Kidney (tissue), 14 donors: ENCODE data around the gene CFAP74. TPM values are rescaled to one million over a fixed set of nuclear protein-coding genes. Genes with fewer than 3 reads are reported as not detected.
"Not testable (repeated sequence)": the region's sequence is repeated elsewhere in the genome, so short reads cannot be mapped to it uniquely, and the experiment has no call there.

Experiments used
- DNase-seq, 5 donors: peaks; one replicate each; pipeline ENCODE4 v3.0.0-alpha.2; 2013 to 2020
- FAIRE-seq: peaks from 2 replicates; lab custom pipeline; 2012; peaks lifted over from hg19 to GRCh38; lab: Jason Lieb, UNC
- H3K27ac ChIP-seq, 2 donors: one replicate each; pipeline ENCODE4 v1.7.0; 2013; ENCODE audit warnings: low read depth in 2 of 2, low read length in 2 of 2, inconsistent platforms in 1 of 2
- H3K27me3 ChIP-seq: one replicate; pipeline ENCODE4 v1.7.1; 2013; ENCODE audit warnings: low read length, inconsistent platforms; ENCODE audit not compliant: control insufficient read depth, insufficient read depth
- H3K36me3 ChIP-seq, 3 donors: one replicate each; pipeline versions ENCODE4 v1.7.0 to v1.7.1; 2013; ENCODE audit warnings: low read length in 3 of 3, control low read depth in 1 of 3, inconsistent platforms in 1 of 3; ENCODE audit not compliant: insufficient read depth in 3 of 3, control insufficient read depth in 2 of 3
- H3K4me1 ChIP-seq, 3 donors: one replicate each; pipeline versions ENCODE4 v1.7.0 to v1.7.1; 2013; ENCODE audit warnings: low read length in 3 of 3, inconsistent platforms in 1 of 3, low read depth in 1 of 3; ENCODE audit not compliant: control insufficient read depth in 2 of 3, insufficient read depth in 2 of 3
- H3K4me3 ChIP-seq, 3 donors: one replicate each; pipeline versions ENCODE4 v1.7.0 to v1.8.1; 2013; ENCODE audit warnings: low read length in 3 of 3, control low read depth in 1 of 3, inconsistent platforms in 1 of 3
- H3K9ac ChIP-seq, 3 donors: one replicate each; pipeline versions ENCODE4 v1.7.0 to v1.7.1; 2013; ENCODE audit warnings: low read length in 3 of 3, control low read depth in 1 of 3, inconsistent platforms in 1 of 3
- H3K9me3 ChIP-seq, 3 donors: one replicate each; pipeline versions ENCODE4 v1.7.0 to v1.7.1; 2013; ENCODE audit warnings: low read length in 3 of 3, control low read depth in 1 of 3, inconsistent platforms in 1 of 3; ENCODE audit not compliant: control insufficient read depth in 2 of 3, insufficient read depth in 1 of 3
- CTCF ChIP-seq: IDR thresholded peaks from 3 replicates; pipeline ENCODE4 v1.5.1; 2012; ENCODE audit warnings: mild to moderate bottlenecking, moderate library complexity, borderline replicate concordance; ENCODE audit not compliant: insufficient read depth; ENCODE audit errors: extremely low read depth
- intact Hi-C: fragments of 100-400 bp; cut with DNase I; formaldehyde crosslinking; loops from one replicate; pipeline ENCODE4 v1.11.1; 2022
- polyA plus RNA-seq: library from polyadenylated mRNA; stranded (reverse); fragments of 350-450 nt; fragmentation: Illumina TruSeq; extraction: RNeasy Lipid Tissue Mini Kit (QIAGEN cat#74804); gene quantifications from one replicate; pipeline ENCODE4 v1.2.3, GENCODE V29; 2014; ENCODE audit warnings: low read depth, low replicate concordance; ENCODE audit not compliant: insufficient read depth
- total RNA-seq: library from RNA; stranded (reverse); fragmentation: NEBNext Ultra II Directional; extraction: Animal tissue kit (Norgen Biotek cat#: 25700); gene quantifications from one replicate; pipeline ENCODE4 v1.2.1, GENCODE V29; 2021
- donor health status: control.
- donor health status: control.
- donor health status: control.
- donor health status: control.
- donor health status: control.
- donor health status: DM: yes; HTN: yes; CAD: no.
- donor health status: Normal renal cell carcinoma (clear cell type).

CFAP74 gene
- total and polyA plus RNA-seq, 2 donors from 2014 or later: not detected

DNA sequence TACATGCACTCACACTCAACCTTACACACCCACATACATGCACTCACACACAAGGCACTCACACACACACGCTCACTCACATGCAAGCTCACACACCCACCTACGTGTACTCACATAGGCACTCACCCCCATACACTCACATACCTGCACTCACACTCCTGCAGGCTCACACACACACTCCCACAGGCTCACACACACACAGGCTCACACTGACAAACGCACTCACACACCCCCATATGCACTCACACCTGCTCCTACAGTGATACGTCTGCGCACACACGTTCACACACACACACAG lies 65.4 kb downstream of the CFAP74 start:
- no peak overlapping the region for H3K4me3 ChIP-seq

GRCh38 chr1:1937549-1938275 lies 65.9 kb downstream of the CFAP74 start:
- TF ChIP-seq CTCF: no peak
- no peak overlapping the region for H3K27ac ChIP-seq
- H3K36me3 ChIP-seq: no peaks in the 10 kb centered on the region
- DNase-seq (peak in 1 of 5 donors; percentile 33), FAIRE-seq (no peak)
- H3K9me3 ChIP-seq: no peaks in the 10 kb centered on the region
- no peak overlapping the region for H3K4me3 ChIP-seq
- no peaks in the 10 kb centered on the region for H3K27me3 ChIP-seq
- intact Hi-C loops: no loop called here
- H3K9ac ChIP-seq: no peak overlapping the region
- peaks cover 0 to 7% (median 0%) of the 10 kb centered on the region in 3 donors for H3K4me1 ChIP-seq

More for the DNA sequence above, 65.4 kb downstream of the CFAP74 start:
- FAIRE-seq: no peak
- Histone ChIP-seq H3K36me3 (no peaks in the 10 kb centered on the region), H3K27ac (no peak overlapping the region), H3K27me3 (no peaks in the 10 kb centered on the region), H3K4me1 (peaks cover 0 to 7% (median 0%) of the 10 kb centered on the region in 3 donors), H3K9ac (no peak overlapping the region), H3K9me3 (no peaks in the 10 kb centered on the region)
- DNase-seq: peak in 1 of 5 donors; percentile 18
- intact Hi-C loops: no loop called here
- TF ChIP-seq CTCF: no peak

DNA sequence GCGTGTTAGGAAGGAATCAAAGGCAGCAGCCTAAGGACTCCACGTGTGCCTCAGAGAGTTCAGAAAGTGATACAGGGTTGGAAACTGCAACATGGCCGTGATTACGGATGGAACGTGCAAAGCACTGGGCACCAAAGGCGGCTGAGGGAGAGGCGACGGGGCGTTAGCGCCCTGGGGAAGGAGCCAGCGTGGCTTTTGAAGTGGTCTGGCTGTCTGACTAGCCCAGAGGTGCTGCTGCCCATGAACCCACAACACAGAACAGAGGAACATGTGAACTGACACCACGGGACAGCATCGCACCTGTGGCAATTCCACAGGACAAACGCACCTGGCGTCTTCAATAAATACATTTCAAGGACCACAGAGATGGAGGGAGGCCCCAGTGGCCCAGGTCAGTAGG lies 66.5 kb downstream of the CFAP74 start:
- peak in 1 of 5 donors; percentile 29 for DNase-seq

GRCh38 chr1:1934848-1935247 lies 68.7 kb downstream of the CFAP74 start:
- H3K27me3 ChIP-seq, H3K4me3 ChIP-seq, H3K27ac ChIP-seq, H3K9ac ChIP-seq, H3K36me3 ChIP-seq, intact Hi-C loops, H3K9me3 ChIP-seq, FAIRE-seq, H3K4me1 ChIP-seq, DNase-seq: not testable (repeated sequence)

More for the DNA sequence above, 66.5 kb downstream of the CFAP74 start:
- Histone ChIP-seq H3K9ac (no peak overlapping the region), H3K27me3 (no peaks in the 10 kb centered on the region), H3K36me3 (no peaks in the 10 kb centered on the region), H3K4me3 (no peak overlapping the region), H3K9me3 (no peaks in the 10 kb centered on the region), H3K27ac (no peak overlapping the region), H3K4me1 (peaks cover 0 to 7% (median 0%) of the 10 kb centered on the region in 3 donors)
- TF ChIP-seq CTCF: no peak
- no peak for FAIRE-seq
- intact Hi-C loops: no loop called here
